ENCODE data around the gene KDM4C. TPM values are rescaled to one million over a fixed set of nuclear protein-coding genes. Genes with fewer than 3 reads are reported as not detected.

Gene KDM4C
- total RNA-seq, 1 donor from 2014 or later, result 48.4 TPM

DNA sequence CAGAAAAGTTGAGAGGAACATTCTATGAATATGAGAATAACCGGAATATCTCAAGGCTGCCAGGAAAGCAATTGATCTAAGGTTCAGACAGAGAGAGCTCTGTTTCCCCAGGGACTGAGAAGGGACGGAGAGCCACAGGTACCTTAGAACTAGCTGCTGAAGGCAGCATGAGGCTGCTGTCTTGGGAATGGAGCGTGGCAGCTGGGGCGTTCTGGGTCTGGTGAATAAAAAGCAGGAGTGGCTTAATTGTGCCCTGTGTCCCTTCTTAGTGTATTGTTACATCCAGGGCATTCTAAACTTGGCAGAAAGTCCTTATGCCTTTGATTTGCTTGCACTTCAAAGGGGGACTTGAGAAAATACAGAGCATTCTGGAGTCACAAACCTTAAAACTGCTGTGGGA is 434.5 kb downstream of the KDM4C start:
- intact Hi-C loops (cut with micrococcal nuclease), result no loop called here

DNA sequence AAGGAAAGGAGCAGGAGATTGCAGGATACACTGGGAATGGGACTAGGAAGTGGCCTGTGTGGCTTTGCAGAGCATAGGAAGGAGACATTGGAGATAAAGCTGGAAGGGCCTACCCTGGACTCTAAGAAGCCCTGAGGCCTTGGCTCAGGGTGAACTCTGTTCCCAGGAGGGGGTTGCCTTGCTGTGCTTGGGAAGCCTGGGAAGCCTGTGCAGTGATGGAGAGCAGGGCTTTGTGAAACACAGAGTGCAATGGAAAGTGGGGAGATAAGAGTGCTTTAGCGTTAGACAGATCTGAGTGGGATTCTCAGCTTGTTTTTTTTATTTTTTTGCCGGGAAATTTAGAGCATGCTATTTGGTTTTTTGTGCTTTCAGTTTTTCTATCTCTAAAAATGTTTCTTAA is 437.8 kb downstream of the KDM4C start:
- intact Hi-C loops (cut with micrococcal nuclease), result no loop called here

DNA sequence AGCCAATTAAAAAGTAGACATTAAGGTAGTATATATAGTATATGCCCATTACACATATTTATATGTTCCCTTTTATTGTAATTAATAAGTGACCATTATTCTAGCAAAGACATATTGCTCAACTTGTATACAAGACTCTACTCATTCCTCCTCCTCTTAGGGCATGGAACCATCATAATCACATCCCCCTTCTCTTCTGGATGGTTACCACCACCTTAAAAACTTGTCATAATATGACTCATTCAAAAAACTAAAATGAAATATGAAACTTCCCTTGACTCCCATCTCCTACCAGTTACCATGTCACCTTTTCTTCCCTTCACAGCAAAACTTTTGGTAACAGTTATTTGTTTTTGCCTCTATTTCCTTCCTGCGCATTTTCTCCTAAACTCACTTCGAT is 438.7 kb downstream of the KDM4C start:
- intact Hi-C loops (cut with micrococcal nuclease), result no loop called here

DNA sequence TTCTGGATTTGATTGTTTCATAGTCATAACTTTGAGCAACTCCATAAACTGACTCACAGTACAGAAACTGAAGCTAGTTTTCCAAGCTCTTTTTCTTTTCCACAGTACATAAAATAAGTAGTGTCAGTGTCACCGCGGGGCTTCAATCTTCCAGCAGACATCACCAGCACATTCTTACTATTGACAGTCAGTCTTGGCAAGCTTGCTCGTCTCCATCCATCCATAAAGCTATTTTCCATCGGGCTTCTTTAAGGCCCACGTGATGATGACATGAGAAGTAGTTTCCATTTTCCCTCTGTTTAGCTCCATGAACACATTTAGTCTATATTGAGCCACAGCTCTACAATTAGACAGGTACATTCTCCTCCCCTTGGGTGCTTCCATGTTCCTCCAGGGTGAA is 443.4 kb downstream of the KDM4C start:
- intact Hi-C loops (cut with micrococcal nuclease), result no loop called here

DNA sequence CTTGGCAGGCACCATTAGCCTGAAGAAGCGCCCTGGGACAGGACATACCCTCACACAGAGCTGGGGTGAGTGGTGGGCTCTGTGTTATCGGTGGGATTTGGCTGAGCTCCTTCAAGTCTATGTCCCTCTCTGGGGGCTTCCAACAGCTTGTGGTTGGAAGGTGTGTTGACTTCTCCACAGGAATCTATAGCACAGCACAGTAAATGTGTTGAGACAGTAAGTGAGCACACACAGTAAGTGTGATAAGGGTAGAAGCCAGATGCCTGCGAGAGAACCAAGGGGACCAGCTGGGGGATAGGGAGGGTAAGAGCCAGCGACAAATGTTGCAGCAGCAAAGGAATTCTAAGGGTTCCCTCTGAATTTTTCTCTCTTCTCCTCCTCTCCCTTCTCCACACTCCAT is 448.0 kb downstream of the KDM4C start:
- intact Hi-C loops (cut with micrococcal nuclease), result no loop called here

DNA sequence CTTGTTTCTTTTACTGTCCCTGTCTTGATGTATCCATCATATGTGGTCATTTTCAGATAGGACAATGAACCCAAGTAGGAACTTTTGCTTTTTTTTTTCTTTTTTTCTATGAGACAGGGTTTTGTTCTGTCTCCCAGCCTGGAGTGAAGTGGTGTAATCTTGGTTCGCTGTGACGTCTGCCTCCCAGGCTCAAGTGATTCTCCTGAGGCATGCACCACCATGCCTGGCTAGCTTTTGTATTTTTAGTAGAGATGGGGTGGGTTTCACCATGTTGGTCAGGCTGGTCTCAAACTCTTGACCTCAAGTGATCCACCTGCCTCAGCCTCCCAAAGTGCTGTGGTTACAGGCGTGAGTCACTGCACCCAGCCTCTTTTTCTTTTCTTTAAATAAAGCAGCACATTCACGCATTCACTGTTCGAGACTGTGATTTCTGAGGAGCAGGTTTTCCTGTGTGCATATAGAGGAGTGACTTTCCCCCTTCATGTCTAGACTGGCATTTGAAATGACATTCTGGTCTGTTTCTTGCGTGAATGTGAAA is 448.5 kb downstream of the KDM4C start:
- intact Hi-C loops (cut with micrococcal nuclease), result no loop called here

DNA sequence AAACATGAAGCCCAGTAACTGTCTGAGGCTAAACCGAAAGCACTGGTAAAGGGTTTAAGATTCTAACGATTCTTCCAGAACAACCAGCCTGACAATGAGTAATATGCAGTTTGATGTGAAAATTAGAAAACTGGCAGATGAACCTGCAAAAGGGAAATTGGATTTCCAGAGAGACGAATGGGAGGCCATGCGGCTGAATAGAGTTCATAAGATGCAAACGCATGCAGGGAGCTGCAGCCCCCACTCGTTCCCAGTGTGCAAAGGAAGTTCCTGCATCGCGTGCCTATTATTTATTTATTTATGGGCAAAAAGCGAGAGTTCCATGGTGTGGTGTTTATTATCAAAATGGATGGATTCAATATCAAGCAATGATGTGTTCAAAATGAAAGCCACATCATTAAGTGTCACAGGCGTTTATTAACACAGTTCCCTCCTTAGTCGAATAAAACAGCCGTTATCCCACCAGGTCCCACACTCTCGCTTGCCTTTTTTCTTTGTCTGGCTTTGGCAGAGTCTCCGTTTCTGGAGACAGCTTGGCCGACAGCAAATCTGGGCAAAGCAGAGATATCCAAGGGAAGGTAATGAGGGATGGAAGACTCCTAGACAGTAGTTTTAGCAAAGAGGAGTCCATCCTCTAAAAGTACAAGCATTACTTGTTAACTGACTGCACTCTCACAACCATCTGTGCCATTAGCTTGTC is 451.4 kb downstream of the KDM4C start:
- intact Hi-C loops (cut with micrococcal nuclease), result no loop called here

DNA sequence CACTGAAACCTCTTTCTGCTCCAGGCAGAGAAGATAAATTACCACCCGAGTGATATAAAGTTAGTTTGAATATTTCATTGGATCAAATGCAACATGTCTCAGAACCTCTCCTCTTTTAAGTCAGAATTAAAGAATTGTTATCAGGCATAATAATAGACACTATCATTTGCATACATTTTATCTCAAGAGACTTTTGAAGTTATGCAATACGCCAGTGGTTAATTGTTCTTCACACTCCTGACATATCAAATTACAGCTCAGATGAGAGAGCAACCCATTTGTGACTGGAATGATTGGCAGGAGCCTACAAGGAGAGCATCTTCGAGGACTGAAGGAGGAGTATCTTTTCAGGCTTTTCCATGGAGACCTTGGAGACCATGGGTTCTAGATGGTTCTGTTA is 452.2 kb downstream of the KDM4C start:
- intact Hi-C loops (cut with micrococcal nuclease), result no loop called here

DNA sequence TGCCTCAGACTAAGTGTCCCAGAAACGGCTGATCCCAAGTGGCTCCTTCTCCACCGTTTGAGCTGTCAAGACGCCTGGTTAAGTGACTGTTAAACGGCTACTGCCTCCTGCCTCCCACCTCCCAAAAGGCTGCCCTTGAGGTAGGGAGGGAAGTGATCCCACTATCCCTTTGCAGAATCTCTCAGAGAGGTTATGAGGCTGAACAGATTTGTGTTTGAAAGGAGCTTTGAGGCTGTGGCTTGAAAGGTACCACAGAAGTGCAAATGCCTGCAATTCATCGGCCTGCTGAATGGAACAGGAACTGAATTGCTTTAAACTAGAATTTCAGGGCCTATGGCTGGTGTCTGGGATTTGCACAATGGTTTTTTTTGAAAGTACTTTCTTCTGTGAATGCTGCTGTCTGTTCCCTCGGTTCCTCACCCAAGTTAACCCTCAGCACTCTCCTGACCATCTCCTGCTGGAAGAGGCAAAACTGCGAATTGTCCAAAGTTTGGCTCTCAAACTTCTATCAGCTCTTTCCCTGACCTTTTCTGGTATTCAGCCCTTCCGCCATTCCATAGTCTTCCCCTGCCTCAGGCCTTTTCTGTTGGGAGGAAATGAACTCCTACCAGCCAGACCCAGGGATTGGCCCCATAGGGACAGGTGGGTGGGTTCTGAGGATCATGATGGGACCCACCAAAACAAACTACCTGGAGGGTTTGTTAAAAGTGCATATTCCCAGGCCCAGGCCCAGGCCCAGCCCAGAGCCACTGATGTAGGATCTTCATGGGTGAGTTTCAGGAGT is 453.3 kb downstream of the KDM4C start:
- intact Hi-C loops (cut with micrococcal nuclease), result no loop called here

DNA sequence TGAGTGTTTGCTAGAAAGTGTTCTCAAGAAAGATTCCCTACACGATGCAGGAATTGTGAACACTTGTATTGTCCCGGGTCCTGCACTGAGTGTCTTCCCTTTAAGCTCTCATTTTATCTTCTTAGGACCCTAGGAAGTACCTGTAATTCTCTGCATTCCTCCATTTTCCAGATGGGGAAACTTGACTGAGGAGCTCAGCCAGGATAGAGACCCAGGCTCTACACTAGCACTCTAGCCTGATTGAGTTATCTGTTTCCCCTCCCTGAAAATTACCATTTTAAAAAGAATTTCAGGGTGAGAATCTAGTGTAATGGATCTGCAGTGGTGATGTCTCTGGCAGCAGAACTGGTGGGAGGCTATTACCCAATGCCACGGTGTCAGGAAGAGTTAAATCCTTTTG is 453.9 kb downstream of the KDM4C start:
- intact Hi-C loops (cut with micrococcal nuclease), result no loop called here

DNA sequence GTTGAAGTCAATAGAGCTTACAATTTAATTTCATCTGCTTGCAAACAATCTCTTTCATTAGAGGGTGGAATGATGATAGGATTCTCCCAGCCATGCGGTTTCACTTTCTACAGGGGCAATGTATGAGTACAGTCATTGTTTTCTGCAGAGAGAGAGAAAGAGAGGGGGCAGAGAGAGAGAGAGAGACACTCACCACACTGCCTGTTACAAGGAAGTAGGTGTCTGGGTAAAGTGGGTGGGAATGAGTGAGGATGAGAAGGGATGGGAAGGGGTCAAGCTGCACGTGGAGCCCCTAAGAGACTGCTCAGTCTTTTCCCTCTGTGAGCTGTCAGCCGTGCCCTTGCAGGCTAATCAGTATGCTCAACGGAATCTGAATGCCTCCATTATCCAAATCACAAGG is 454.3 kb downstream of the KDM4C start:
- intact Hi-C loops (cut with micrococcal nuclease), result no loop called here

DNA sequence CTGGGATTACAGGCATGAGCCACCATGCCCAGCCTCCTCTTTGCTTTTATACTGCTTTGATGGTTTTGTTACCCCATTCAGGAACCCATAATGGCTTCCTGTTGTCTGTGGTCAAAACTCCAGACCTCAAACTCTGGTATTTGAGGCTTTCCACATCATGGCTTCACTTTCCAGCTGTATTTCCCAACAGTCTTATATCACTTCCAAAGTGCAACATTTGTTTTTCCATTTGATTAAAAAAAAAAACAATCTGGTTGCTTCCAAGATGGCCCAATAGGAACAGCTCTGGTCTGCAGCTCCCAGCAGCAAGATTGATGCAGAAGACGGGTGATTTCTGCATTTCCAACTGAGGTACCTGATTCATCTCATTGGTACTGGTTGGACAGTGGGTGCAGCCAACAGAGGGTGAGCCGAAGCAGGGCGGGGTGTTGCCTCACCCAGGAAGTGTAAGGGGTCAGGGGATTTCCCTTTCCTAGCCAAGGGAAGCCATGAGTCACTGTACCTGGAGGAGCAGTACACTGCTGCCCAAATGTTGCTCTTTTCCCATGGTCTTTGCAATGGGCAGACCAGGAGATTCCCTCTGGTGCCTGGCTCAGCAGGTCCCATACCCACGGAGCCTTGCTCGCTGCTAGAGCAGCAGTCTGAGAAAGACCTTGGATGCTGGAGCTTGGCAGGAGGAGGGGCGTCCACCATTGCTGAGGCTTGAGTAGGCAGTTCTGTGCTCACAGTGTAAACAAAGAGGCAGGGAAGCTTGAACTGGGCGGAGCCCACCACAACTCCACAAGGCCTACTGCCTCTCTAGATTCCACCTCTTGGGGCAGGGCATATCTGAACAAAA is 458.4 kb downstream of the KDM4C start:
- intact Hi-C loops (cut with micrococcal nuclease), result no loop called here

DNA sequence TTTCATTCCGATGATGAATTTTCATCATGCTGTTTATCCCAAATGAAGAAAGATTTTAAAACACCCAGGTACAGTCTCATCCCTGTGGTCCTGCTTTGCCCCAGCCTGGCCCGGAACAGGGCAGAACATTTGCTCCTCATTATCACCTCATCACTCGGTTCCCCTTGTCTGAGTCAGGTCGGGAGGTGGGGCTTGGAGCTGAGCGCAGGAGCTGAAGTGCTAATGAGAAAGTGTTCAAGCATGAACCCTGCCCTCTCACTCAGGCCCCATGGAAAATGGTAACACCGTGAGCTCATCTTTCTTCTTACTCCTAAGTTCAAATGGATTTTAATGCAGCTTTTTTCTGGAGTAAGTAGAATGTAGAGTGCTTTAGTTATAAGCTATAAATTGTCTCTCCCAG is 466.2 kb downstream of the KDM4C start:
- intact Hi-C loops (cut with micrococcal nuclease), result no loop called here

Other genes with a start within 250 kb of the KDM4C start
- gene GLDC, start 112.2 kb upstream of the KDM4C start, total RNA-seq, result 0.27 and 0.34 TPM in 2 replicates